ENCODE data around the gene PLEKHH2.

DNA sequence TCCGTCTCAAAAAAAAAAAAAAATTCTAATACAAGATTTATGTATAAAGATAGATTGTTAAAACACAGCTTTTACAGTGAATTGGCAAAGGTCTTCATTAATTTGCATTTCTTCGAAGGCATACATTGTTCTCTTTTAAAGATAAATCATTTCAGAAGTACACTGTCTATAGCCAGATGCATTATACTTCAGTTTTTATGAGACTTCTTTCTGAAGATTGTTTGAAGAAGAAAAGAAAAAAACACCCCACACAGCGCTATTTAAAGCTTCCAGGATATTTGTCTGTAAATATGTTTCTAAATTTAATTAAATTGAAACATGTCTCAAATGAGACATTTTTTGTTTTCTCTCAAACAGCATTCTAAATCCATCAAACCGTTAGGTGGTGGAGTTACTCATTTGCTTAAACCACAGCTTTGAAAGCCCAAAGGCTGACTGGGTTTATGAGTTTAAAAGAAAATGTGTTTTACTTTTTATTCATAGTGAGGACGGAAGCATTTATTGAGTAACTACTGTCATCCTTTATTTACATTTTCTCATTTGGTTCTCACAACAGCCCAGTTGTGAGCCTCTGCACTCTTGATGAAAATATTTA lies 81.6 kb downstream of the PLEKHH2 start:
- no peak for TF ChIP-seq POLR2A (IDR thresholded peaks at IDR 0.05)
- TF ChIP-seq, protein P1, sequence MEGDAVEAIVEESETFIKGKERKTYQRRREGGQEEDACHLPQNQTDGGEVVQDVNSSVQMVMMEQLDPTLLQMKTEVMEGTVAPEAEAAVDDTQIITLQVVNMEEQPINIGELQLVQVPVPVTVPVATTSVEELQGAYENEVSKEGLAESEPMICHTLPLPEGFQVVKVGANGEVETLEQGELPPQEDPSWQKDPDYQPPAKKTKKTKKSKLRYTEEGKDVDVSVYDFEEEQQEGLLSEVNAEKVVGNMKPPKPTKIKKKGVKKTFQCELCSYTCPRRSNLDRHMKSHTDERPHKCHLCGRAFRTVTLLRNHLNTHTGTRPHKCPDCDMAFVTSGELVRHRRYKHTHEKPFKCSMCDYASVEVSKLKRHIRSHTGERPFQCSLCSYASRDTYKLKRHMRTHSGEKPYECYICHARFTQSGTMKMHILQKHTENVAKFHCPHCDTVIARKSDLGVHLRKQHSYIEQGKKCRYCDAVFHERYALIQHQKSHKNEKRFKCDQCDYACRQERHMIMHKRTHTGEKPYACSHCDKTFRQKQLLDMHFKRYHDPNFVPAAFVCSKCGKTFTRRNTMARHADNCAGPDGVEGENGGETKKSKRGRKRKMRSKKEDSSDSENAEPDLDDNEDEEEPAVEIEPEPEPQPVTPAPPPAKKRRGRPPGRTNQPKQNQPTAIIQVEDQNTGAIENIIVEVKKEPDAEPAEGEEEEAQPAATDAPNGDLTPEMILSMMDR (IDR thresholded peaks at IDR 0.05) = no peak

Measured in gastroesophageal sphincter (tissue), 3 donors.